ENCODE results near the gene TRAF1. TPM values are rescaled to one million over a fixed set of nuclear protein-coding genes. Genes with fewer than 3 reads are reported as not detected.

The TRAF1 gene
- total RNA-seq, 1 experiment from 2014 or later, result 1.7 TPM

DNA sequence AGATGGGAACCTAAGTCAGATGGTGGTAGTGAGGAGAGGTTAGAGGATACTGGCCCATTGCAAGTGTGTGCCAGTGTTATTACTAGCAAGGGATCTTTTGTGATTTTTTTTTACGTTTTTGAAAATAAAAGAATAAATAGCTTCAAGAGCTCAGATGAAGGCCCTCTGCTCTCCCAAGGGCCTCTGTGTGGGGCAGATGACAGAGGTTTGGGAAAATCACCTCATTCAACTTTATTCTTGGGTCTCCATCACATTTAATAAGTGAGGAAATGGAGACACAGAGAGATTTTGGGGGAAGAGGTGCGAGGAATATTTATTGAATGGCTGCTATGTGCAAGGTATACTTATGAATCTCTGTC lies 10.1 kb upstream of the TRAF1 start:
- CTCF ChIA-PET, result interaction anchor here (0.6 to 3.9 kb wide), 6 partner anchors 11 to 184 kb away, joined by 3 to 29 read pairs (median 3); no protein-coding TSS in a partner anchor
- no peak; the same call in 1 of the 2 replicates for ATAC-seq

DNA sequence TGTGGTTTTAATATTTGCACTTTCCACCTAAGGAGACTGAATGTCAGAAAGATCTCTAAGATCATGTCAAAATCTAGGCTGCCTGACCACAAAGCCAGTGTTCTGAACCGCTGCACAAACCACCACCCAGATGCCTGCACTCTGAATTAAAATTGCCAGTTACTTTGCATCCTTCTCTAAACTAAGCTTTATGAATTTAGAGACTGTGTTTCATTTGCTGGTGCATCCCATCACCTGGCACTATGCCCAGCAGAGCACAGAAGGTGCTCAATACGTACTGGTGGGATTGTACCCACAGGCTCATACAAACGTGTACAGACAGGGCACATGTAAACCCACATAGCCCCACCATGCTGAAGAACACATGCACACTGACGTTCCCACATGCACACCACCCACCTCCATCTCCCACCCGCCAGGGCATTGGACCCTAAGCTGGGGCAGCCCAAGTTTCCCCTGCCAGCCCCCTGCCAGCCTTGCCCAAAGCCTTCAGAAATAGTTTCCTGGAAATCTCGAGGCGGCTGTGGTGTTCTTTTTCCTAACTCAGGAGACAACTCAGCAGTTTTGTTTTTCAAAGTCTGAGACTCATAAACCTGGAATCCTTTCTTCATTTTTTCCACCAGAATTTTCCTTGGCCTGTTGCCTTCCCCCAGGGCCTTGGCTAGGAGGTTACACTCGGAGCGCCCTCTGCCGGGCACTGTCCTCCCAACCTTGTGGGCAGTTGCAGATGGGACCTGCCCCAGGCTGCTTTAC lies 9.6 kb upstream of the TRAF1 start:
- BruUV-seq (replicated peaks), result no TSS peak
- no peaks in the 10 kb centered on the region for H3K27me3 ChIP-seq (ENCODE audit: insufficient read depth, low read length)
- H2AFZ ChIP-seq (ENCODE audit: low read depth, low read length, poor library complexity, severe bottlenecking), result peak overlapping the region; percentile 75
- H3K36me3 ChIP-seq (ENCODE audit: control insufficient read depth in 1 of 2, insufficient read depth in 2 of 2, low read length in 2 of 2), result no peaks in the 10 kb centered on the region
- no peaks in the 10 kb centered on the region for H3K9me3 ChIP-seq (ENCODE audit: control insufficient read depth in 1 of 2, insufficient read depth in 1 of 2, low read depth in 1 of 2, low read length in 2 of 2)
- DNase-seq (ENCODE audit: low read depth, low spot score) (peak; percentile 83), ATAC-seq (peak; percentile 98)
- no peak overlapping the region for H3K9ac ChIP-seq (ENCODE audit: low read length)
- TF ChIP-seq RAD21 (IDR thresholded peaks at IDR 0.05; ENCODE audit: low read depth) (peak; percentile 95), CBX3 (IDR thresholded peaks at IDR 0.05; ENCODE audit: low read depth) (no peak), EZH2 (IDR thresholded peaks at IDR 0.05) (no peak), EGR1 (IDR thresholded peaks at IDR 0.05; ENCODE audit: low read depth) (no peak), FOSL1 (IDR thresholded peaks at IDR 0.05; ENCODE audit: low read depth) (peak; percentile 8; the same call in 1 of the 2 replicates), SP1 (IDR thresholded peaks at IDR 0.05; ENCODE audit: low read depth) (no peak), ZNF274 (IDR thresholded peaks at IDR 0.05; ENCODE audit: low read depth, low read length) (no peak), POLR2AphosphoS5 (IDR thresholded peaks at IDR 0.05; ENCODE audit: low read depth, low read length) (peak; percentile 35; the same call in 1 of the 2 replicates)
- TF ChIP-seq, protein P1, sequence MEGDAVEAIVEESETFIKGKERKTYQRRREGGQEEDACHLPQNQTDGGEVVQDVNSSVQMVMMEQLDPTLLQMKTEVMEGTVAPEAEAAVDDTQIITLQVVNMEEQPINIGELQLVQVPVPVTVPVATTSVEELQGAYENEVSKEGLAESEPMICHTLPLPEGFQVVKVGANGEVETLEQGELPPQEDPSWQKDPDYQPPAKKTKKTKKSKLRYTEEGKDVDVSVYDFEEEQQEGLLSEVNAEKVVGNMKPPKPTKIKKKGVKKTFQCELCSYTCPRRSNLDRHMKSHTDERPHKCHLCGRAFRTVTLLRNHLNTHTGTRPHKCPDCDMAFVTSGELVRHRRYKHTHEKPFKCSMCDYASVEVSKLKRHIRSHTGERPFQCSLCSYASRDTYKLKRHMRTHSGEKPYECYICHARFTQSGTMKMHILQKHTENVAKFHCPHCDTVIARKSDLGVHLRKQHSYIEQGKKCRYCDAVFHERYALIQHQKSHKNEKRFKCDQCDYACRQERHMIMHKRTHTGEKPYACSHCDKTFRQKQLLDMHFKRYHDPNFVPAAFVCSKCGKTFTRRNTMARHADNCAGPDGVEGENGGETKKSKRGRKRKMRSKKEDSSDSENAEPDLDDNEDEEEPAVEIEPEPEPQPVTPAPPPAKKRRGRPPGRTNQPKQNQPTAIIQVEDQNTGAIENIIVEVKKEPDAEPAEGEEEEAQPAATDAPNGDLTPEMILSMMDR (IDR thresholded peaks at IDR 0.05 in 2 of 3, conservative IDR thresholded peaks at IDR 0.05 in 1 of 3; ENCODE audit: borderline replicate concordance in 1 of 3, insufficient read depth in 1 of 3, low read depth in 2 of 3, low read length in 2 of 3), result peak; percentile 93 to 98 (median 97)
- TF ChIP-seq, protein P2, sequence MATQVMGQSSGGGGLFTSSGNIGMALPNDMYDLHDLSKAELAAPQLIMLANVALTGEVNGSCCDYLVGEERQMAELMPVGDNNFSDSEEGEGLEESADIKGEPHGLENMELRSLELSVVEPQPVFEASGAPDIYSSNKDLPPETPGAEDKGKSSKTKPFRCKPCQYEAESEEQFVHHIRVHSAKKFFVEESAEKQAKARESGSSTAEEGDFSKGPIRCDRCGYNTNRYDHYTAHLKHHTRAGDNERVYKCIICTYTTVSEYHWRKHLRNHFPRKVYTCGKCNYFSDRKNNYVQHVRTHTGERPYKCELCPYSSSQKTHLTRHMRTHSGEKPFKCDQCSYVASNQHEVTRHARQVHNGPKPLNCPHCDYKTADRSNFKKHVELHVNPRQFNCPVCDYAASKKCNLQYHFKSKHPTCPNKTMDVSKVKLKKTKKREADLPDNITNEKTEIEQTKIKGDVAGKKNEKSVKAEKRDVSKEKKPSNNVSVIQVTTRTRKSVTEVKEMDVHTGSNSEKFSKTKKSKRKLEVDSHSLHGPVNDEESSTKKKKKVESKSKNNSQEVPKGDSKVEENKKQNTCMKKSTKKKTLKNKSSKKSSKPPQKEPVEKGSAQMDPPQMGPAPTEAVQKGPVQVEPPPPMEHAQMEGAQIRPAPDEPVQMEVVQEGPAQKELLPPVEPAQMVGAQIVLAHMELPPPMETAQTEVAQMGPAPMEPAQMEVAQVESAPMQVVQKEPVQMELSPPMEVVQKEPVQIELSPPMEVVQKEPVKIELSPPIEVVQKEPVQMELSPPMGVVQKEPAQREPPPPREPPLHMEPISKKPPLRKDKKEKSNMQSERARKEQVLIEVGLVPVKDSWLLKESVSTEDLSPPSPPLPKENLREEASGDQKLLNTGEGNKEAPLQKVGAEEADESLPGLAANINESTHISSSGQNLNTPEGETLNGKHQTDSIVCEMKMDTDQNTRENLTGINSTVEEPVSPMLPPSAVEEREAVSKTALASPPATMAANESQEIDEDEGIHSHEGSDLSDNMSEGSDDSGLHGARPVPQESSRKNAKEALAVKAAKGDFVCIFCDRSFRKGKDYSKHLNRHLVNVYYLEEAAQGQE (IDR thresholded peaks at IDR 0.05; ENCODE audit: low read depth), result no peak
- H3K4me1 ChIP-seq (ENCODE audit: control insufficient read depth in 1 of 2, insufficient read depth in 2 of 2, low read length in 2 of 2), result peaks cover 18 to 23% of the 10 kb centered on the region in 2 experiments
- peak overlapping the region; percentile 28 for H3K4me2 ChIP-seq (ENCODE audit: low read length)
- ChIA-PET CTCF (interaction anchor here (0.7 to 3.9 kb wide), 4 partner anchors 12 to 180 kb away, joined by 3 to 29 read pairs (median 5); no protein-coding TSS in a partner anchor), RAD21 (ENCODE audit: low non-redundant PET in 1 of 2, low total read pairs in 2 of 2, uncharacterized antibody in 2 of 2, unreplicated experiment in 2 of 2) (interaction anchor here in 1 of 2 experiments (0.6 to 1.1 kb wide), 2 partner anchors 178 to 180 kb away, joined by 3 to 4 read pairs; no protein-coding TSS in a partner anchor), POLR2A (no interaction called here)
- no peaks in the 10 kb centered on the region for H3K9me2 ChIP-seq (ENCODE audit: insufficient read depth)
- intact Hi-C loops (cut with micrococcal nuclease), result loop anchor here (1.0 to 5.0 kb wide), 5 partner anchors 59 to 317 kb away; partner anchors contain the start of genes FBXW2 and PHF19
- H3K27ac ChIP-seq (ENCODE audit: low read depth, low read length), result peak overlapping the region; percentile 36; the same call in 1 of the 2 replicates
- no peak overlapping the region for H3K4me3 ChIP-seq (replicated peaks in 1 of 2; ENCODE audit: low read depth in 1 of 2, low read length in 2 of 2)
- no peaks in the 10 kb centered on the region for H3K79me2 ChIP-seq (ENCODE audit: insufficient read depth, low read length)
- no peaks in the 10 kb centered on the region for H4K20me1 ChIP-seq (ENCODE audit: insufficient read depth)

More for the DNA sequence above, 10.1 kb upstream of the TRAF1 start:
- no peaks in the 10 kb centered on the region for H3K9me2 ChIP-seq (ENCODE audit: insufficient read depth)
- no peaks in the 10 kb centered on the region for H3K27me3 ChIP-seq (ENCODE audit: insufficient read depth, low read length)
- intact Hi-C loops (cut with micrococcal nuclease), result loop anchor here (1.0 to 5.0 kb wide), 5 partner anchors 59 to 318 kb away; partner anchors contain the start of genes FBXW2 and PHF19
- H3K4me3 ChIP-seq (replicated peaks in 1 of 2; ENCODE audit: low read depth in 1 of 2, low read length in 2 of 2), result no peak overlapping the region
- TF ChIP-seq, protein P3, sequence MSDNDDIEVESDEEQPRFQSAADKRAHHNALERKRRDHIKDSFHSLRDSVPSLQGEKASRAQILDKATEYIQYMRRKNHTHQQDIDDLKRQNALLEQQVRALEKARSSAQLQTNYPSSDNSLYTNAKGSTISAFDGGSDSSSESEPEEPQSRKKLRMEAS (IDR thresholded peaks at IDR 0.05), result no peak
- TF ChIP-seq YY1 (IDR thresholded peaks at IDR 0.05; ENCODE audit: extremely low read depth, insufficient replicate concordance, low read depth, low read length), result peak; percentile 27
- H3K9me3 ChIP-seq (ENCODE audit: control insufficient read depth in 1 of 2, insufficient read depth in 1 of 2, low read depth in 1 of 2, low read length in 2 of 2), result no peaks in the 10 kb centered on the region
- H2AFZ ChIP-seq (ENCODE audit: low read depth, low read length, poor library complexity, severe bottlenecking), result no peak overlapping the region
- H3K9ac ChIP-seq (ENCODE audit: low read length), result no peak overlapping the region
- RAD21 ChIA-PET (ENCODE audit: low non-redundant PET in 1 of 2, low total read pairs in 2 of 2, uncharacterized antibody in 2 of 2, unreplicated experiment in 2 of 2), result interaction anchor here in 1 of 2 experiments (0.6 to 1.1 kb wide), 2 partner anchors 179 to 181 kb away, joined by 3 to 4 read pairs; no protein-coding TSS in a partner anchor
- no peaks in the 10 kb centered on the region for H3K36me3 ChIP-seq (ENCODE audit: control insufficient read depth in 1 of 2, insufficient read depth in 2 of 2, low read length in 2 of 2)
- peaks cover 14 to 18% of the 10 kb centered on the region in 2 experiments for H3K4me1 ChIP-seq (ENCODE audit: control insufficient read depth in 1 of 2, insufficient read depth in 2 of 2, low read length in 2 of 2)
- H3K4me2 ChIP-seq (ENCODE audit: low read length), result no peak overlapping the region
- no peak for DNase-seq (ENCODE audit: low read depth, low spot score)
- H4K20me1 ChIP-seq (ENCODE audit: insufficient read depth), result no peaks in the 10 kb centered on the region
- no peak overlapping the region for H3K27ac ChIP-seq (ENCODE audit: low read depth, low read length)
- H3K79me2 ChIP-seq (ENCODE audit: insufficient read depth, low read length), result no peaks in the 10 kb centered on the region
- POLR2A ChIA-PET, result no interaction called here
- BruUV-seq (replicated peaks), result no TSS peak
